ENCODE results near the gene ABHD5. TPM values are rescaled to one million over a fixed set of nuclear protein-coding genes. Genes with fewer than 3 reads are reported as not detected.

The ABHD5 gene
- total and polyA plus RNA-seq, 10 of the 15 experiments (the other 5 are each of a cell fraction or from before 2014, with no cell fraction given): 5.5 to 24.4 (median 9.5) TPM

DNA sequence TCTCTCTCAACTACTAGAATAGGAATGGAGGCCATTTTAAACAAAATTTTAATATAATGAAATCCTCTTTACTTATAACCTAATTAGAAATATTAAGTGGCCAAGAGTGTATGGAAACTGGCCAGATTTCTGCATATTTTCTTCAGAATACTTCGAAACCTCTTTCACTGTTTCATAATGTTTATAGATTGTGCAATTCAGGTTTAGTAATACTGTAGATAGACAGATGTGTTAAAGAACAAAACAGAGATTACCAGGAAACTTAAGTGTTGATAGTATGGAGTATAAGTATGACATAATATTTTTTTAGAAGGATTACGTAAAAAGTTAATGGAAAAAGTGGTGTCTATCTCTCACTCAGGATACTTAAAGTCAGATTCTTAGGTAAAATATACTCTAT lies 4.7 kb downstream of the ABHD5 start (continued):
- TF ChIP-seq FOS (IDR thresholded peaks at IDR 0.05; ENCODE audit: borderline replicate concordance, extremely low read depth, insufficient read length) (no peak), GATAD2B (conservative IDR thresholded peaks at IDR 0.05; ENCODE audit: low read depth) (no peak), NFIC (IDR thresholded peaks at IDR 0.05; ENCODE audit: low read depth, low read length) (no peak)

GRCh38 chr3:43695863-43696262 lies 5.1 kb downstream of the ABHD5 start:
- SMC1A ChIA-PET (ENCODE audit: uncharacterized antibody, unreplicated experiment): interaction anchor here (1.1 to 2.2 kb wide), 3 partner anchors 9 to 40 kb away, joined by 4 read pairs; no protein-coding TSS in a partner anchor
- CTCF ChIA-PET: interaction anchor here (1.1 to 1.2 kb wide), 2 partner anchors 9 to 447 kb away, joined by 3 read pairs; no protein-coding TSS in a partner anchor
- 0 out of 2 replicates have a peak overlapping the region, but pooled peaks have one; percentile 2 for H2AFZ ChIP-seq (ENCODE audit: control insufficient read depth, low read depth, low read length)
- no peaks in the 10 kb centered on the region for H3K27me3 ChIP-seq (replicated peaks in 1 of 2; ENCODE audit: control insufficient read depth in 2 of 2, insufficient read depth in 2 of 2, low read length in 1 of 2)
- H3K79me2 ChIP-seq (ENCODE audit: control insufficient read depth, insufficient read depth, low read length): peaks cover 5% of the 10 kb centered on the region
- H3K4me1 ChIP-seq (ENCODE audit: control insufficient read depth, insufficient read depth, low read length): peaks cover 3% of the 10 kb centered on the region; the same call in 1 of the 2 replicates
- H3K9ac ChIP-seq (ENCODE audit: control insufficient read depth, insufficient read depth, low read length): no peak overlapping the region
- intact Hi-C loops (cut with micrococcal nuclease; ENCODE audit: unreplicated experiment) (no loop called here), in situ Hi-C loops (cut with MboI) (no loop called here)
- no peaks in the 10 kb centered on the region for H3K36me3 ChIP-seq (ENCODE audit: control insufficient read depth in 2 of 2, insufficient read depth in 2 of 2, low read length in 1 of 2)
- no peak overlapping the region for H3K4me3 ChIP-seq
- FAIRE-seq (no peak), DNase-seq (ENCODE audit: low read depth, low spot score) (no peak), ATAC-seq (0 out of 3 replicates have a peak, but pooled peaks have one; percentile 5)
- H3K27ac ChIP-seq (ENCODE audit: control insufficient read depth, insufficient read depth): no peak overlapping the region
- no TSS peak for BruUV-seq (replicated peaks)
- H3K9me3 ChIP-seq (replicated peaks; ENCODE audit: control insufficient read depth, insufficient read depth, low read length): no peaks in the 10 kb centered on the region
- POLR2A ChIA-PET: interaction anchor here (0.7 to 1.0 kb wide), 2 partner anchors 9 to 11 kb away, joined by 3 to 4 read pairs; no protein-coding TSS in a partner anchor
- no peaks in the 10 kb centered on the region for H4K20me1 ChIP-seq (ENCODE audit: control insufficient read depth, insufficient read depth)
- RAD21 ChIA-PET (ENCODE audit: unreplicated experiment): no interaction called here
- H3K4me2 ChIP-seq (ENCODE audit: control insufficient read depth, insufficient read depth): no peak overlapping the region; the same call in 1 of the 2 replicates
- TF ChIP-seq NRF1 (conservative IDR thresholded peaks at IDR 0.05; ENCODE audit: low read depth, low read length) (no peak), BCL3 (IDR thresholded peaks at IDR 0.05; ENCODE audit: borderline replicate concordance, insufficient read depth, low read depth, low read length, poor library complexity, severe bottlenecking) (no peak), PML (IDR thresholded peaks at IDR 0.05; ENCODE audit: low read length) (no peak), SIN3A (IDR thresholded peaks at IDR 0.05; ENCODE audit: low read depth, low read length) (no peak), CHD1 (IDR thresholded peaks at IDR 0.05; ENCODE audit: low read depth, low read length) (no peak), ZBTB40 (IDR thresholded peaks at IDR 0.05; ENCODE audit: borderline replicate concordance) (no peak), RFX5 (IDR thresholded peaks at IDR 0.05; ENCODE audit: low read depth, low read length) (no peak), CHD4 (IDR thresholded peaks at IDR 0.05) (no peak)
- TF ChIP-seq, protein P1, sequence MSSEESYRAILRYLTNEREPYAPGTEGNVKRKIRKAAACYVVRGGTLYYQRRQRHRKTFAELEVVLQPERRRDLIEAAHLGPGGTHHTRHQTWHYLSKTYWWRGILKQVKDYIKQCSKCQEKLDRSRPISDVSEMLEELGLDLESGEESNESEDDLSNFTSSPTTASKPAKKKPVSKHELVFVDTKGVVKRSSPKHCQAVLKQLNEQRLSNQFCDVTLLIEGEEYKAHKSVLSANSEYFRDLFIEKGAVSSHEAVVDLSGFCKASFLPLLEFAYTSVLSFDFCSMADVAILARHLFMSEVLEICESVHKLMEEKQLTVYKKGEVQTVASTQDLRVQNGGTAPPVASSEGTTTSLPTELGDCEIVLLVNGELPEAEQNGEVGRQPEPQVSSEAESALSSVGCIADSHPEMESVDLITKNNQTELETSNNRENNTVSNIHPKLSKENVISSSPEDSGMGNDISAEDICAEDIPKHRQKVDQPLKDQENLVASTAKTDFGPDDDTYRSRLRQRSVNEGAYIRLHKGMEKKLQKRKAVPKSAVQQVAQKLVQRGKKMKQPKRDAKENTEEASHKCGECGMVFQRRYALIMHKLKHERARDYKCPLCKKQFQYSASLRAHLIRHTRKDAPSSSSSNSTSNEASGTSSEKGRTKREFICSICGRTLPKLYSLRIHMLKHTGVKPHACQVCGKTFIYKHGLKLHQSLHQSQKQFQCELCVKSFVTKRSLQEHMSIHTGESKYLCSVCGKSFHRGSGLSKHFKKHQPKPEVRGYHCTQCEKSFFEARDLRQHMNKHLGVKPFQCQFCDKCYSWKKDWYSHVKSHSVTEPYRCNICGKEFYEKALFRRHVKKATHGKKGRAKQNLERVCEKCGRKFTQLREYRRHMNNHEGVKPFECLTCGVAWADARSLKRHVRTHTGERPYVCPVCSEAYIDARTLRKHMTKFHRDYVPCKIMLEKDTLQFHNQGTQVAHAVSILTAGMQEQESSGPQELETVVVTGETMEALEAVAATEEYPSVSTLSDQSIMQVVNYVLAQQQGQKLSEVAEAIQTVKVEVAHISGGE (CRISPR knock-in tag; IDR thresholded peaks at IDR 0.05): no peak
- TF ChIP-seq, protein P2, sequence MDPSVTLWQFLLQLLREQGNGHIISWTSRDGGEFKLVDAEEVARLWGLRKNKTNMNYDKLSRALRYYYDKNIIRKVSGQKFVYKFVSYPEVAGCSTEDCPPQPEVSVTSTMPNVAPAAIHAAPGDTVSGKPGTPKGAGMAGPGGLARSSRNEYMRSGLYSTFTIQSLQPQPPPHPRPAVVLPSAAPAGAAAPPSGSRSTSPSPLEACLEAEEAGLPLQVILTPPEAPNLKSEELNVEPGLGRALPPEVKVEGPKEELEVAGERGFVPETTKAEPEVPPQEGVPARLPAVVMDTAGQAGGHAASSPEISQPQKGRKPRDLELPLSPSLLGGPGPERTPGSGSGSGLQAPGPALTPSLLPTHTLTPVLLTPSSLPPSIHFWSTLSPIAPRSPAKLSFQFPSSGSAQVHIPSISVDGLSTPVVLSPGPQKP (IDR thresholded peaks at IDR 0.05; ENCODE audit: low read depth, low read length): no peak

All from GM12878 (cell line).